ENCODE measurements around the gene LIPH. TPM values are rescaled to one million over a fixed set of nuclear protein-coding genes. Genes with fewer than 3 reads are reported as not detected.
A peak's percentile ranks its signal among the peaks of the same experiment; 100 is the strongest.

LIPH gene
- total RNA-seq, 1 donor, result not detected

DNA sequence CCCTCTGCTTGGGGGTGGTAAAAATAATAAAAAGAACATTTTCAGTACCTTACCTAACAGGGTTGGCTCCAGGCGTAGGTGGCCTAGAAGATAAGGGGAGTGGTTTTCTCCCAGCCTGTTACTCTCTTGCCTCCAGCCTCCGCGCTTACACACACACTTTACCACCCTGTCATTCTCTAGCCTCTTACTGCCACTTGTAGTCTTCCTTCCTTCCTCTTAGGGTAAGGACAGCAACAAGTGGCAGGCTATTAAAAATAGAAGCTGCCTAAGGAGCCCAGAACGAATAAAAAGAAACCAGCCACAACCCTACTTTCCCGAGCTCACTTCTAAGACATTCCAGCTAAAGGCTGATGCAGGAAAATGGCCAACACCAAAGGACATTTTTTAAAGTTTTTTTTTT is 9.6 kb upstream of the LIPH start:
- H3K4me2 ChIP-seq (ENCODE audit: insufficient read depth, low read length), result peak overlapping the region; percentile 18
- no peaks in the 10 kb centered on the region for H3K79me2 ChIP-seq (ENCODE audit: insufficient read depth, low read length)
- H3K4me1 ChIP-seq (ENCODE audit: insufficient read depth, low read length), result peaks cover 15% of the 10 kb centered on the region
- H3K9me3 ChIP-seq (ENCODE audit: low read depth, low read length), result no peaks in the 10 kb centered on the region
- peak overlapping the region; percentile 35 for H2AFZ ChIP-seq (ENCODE audit: low read length)
- H3K27me3 ChIP-seq (ENCODE audit: insufficient read depth, low read length), result peaks cover 5% of the 10 kb centered on the region
- H3K36me3 ChIP-seq (ENCODE audit: insufficient read depth, low read length), result no peaks in the 10 kb centered on the region
- no peak overlapping the region for H3K4me3 ChIP-seq (ENCODE audit: insufficient read depth, low read length)
- TF ChIP-seq CTCF (IDR thresholded peaks at IDR 0.05; ENCODE audit: extremely low read depth, low read depth, low read length), result no peak
- no peak for DNase-seq (ENCODE audit: insufficient read length, low spot score, missing footprints)
- no peak overlapping the region for H3K27ac ChIP-seq (ENCODE audit: low read depth, low read length)
- no peaks in the 10 kb centered on the region for H4K20me1 ChIP-seq (ENCODE audit: insufficient read depth, low read length)

- Histone ChIP-seq H3K27ac (ENCODE audit: low read depth, low read length) (no peak overlapping the region), H3K4me3 (ENCODE audit: insufficient read depth, low read length) (no peak overlapping the region), H4K20me1 (ENCODE audit: insufficient read depth, low read length) (no peaks in the 10 kb centered on the region), H2AFZ (ENCODE audit: low read length) (peak overlapping the region; percentile 50), H3K27me3 (ENCODE audit: insufficient read depth, low read length) (peaks cover 5% of the 10 kb centered on the region), H3K9me3 (ENCODE audit: low read depth, low read length) (no peaks in the 10 kb centered on the region), H3K4me2 (ENCODE audit: insufficient read depth, low read length) (peak overlapping the region; percentile 18), H3K79me2 (ENCODE audit: insufficient read depth, low read length) (no peaks in the 10 kb centered on the region), H3K36me3 (ENCODE audit: insufficient read depth, low read length) (no peaks in the 10 kb centered on the region), H3K4me1 (ENCODE audit: insufficient read depth, low read length) (peaks cover 15% of the 10 kb centered on the region)
- no peak for DNase-seq (ENCODE audit: insufficient read length, low spot score, missing footprints)
- no peak for TF ChIP-seq CTCF (IDR thresholded peaks at IDR 0.05; ENCODE audit: extremely low read depth, low read depth, low read length)
These were observed 9.1 kb upstream of the LIPH start for GRCh38 chr3:185561374-185561943.

DNA sequence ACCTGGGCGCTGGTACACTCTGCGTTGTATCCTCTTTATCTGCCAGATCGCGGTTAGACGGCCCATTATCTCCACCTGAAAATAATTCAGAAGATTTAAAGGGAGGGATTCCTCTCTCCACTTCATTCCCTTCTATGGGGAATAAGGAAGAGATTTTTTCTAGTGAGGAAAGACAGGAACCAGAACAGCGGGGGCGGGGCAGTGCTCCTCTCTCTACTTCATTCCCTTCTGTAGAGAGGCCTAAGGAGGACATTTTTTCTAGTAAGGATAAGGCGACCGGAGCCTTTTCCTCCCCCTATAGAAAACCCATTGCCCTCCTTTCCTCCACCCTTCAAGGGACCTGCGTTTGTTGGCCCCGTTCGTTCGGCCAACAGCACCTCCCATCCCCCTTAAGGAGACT is 8.3 kb upstream of the LIPH start:
- peaks cover 15% of the 10 kb centered on the region for H3K4me1 ChIP-seq (ENCODE audit: insufficient read depth, low read length)
- no peak for TF ChIP-seq CTCF (IDR thresholded peaks at IDR 0.05; ENCODE audit: extremely low read depth, low read depth, low read length)
- no peak overlapping the region for H3K27ac ChIP-seq (ENCODE audit: low read depth, low read length)
- no peak overlapping the region for H3K4me2 ChIP-seq (ENCODE audit: insufficient read depth, low read length)
- H3K79me2 ChIP-seq (ENCODE audit: insufficient read depth, low read length), result no peaks in the 10 kb centered on the region
- H3K27me3 ChIP-seq (ENCODE audit: insufficient read depth, low read length), result peaks cover 5% of the 10 kb centered on the region
- no peak overlapping the region for H3K4me3 ChIP-seq (ENCODE audit: insufficient read depth, low read length)
- no peak overlapping the region for H2AFZ ChIP-seq (ENCODE audit: low read length)
- H3K9me3 ChIP-seq (ENCODE audit: low read depth, low read length), result no peaks in the 10 kb centered on the region
- no peaks in the 10 kb centered on the region for H3K36me3 ChIP-seq (ENCODE audit: insufficient read depth, low read length)
- DNase-seq (ENCODE audit: insufficient read length, low spot score, missing footprints), result no peak
- no peaks in the 10 kb centered on the region for H4K20me1 ChIP-seq (ENCODE audit: insufficient read depth, low read length)

- Histone ChIP-seq H4K20me1 (ENCODE audit: insufficient read depth, low read length) (no peaks in the 10 kb centered on the region), H3K9me3 (ENCODE audit: low read depth, low read length) (no peaks in the 10 kb centered on the region), H3K4me2 (ENCODE audit: insufficient read depth, low read length) (no peak overlapping the region), H2AFZ (ENCODE audit: low read length) (no peak overlapping the region), H3K79me2 (ENCODE audit: insufficient read depth, low read length) (no peaks in the 10 kb centered on the region), H3K27ac (ENCODE audit: low read depth, low read length) (no peak overlapping the region), H3K36me3 (ENCODE audit: insufficient read depth, low read length) (no peaks in the 10 kb centered on the region), H3K4me3 (ENCODE audit: insufficient read depth, low read length) (no peak overlapping the region), H3K4me1 (ENCODE audit: insufficient read depth, low read length) (peaks cover 15% of the 10 kb centered on the region), H3K27me3 (ENCODE audit: insufficient read depth, low read length) (peaks cover 5% of the 10 kb centered on the region)
- DNase-seq (ENCODE audit: insufficient read length, low spot score, missing footprints), result no peak
- TF ChIP-seq CTCF (IDR thresholded peaks at IDR 0.05; ENCODE audit: extremely low read depth, low read depth, low read length), result no peak
These were observed 7.3 kb upstream of the LIPH start for GRCh38 chr3:185559706-185560090.
